Measurements from ENCODE around the gene GUCY1B1.

DNA sequence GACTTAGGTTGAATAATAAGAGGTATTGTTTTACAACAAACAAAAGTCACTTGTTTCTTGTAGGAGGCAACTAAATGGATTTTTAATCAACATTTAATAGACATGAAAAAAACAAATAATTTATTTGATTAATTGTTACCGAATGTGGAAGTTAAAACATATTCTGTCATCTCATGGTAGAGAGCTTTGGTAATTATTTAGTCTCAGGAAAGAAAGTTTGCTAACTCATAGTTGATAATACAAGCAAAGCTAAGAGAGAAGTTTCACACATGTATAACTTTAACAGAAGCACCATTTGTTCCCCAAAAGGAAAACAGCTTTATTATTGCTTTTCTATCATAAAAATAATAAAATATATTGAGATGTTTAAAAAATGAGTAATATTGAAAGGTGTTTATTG lies 47.3 kb upstream of the GUCY1B1 start:
- no peak for TF ChIP-seq POLR2A (IDR thresholded peaks at IDR 0.05)
- TF ChIP-seq, protein P1, sequence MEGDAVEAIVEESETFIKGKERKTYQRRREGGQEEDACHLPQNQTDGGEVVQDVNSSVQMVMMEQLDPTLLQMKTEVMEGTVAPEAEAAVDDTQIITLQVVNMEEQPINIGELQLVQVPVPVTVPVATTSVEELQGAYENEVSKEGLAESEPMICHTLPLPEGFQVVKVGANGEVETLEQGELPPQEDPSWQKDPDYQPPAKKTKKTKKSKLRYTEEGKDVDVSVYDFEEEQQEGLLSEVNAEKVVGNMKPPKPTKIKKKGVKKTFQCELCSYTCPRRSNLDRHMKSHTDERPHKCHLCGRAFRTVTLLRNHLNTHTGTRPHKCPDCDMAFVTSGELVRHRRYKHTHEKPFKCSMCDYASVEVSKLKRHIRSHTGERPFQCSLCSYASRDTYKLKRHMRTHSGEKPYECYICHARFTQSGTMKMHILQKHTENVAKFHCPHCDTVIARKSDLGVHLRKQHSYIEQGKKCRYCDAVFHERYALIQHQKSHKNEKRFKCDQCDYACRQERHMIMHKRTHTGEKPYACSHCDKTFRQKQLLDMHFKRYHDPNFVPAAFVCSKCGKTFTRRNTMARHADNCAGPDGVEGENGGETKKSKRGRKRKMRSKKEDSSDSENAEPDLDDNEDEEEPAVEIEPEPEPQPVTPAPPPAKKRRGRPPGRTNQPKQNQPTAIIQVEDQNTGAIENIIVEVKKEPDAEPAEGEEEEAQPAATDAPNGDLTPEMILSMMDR (IDR thresholded peaks at IDR 0.05): no peak
